HG03354 (cell line): ENCODE measurements around the gene TMEM175.

Experiments used
- ATAC-seq: cut with Tn5 transposase; IDR thresholded peaks from one replicate; pipeline ENCODE4 v1.9.1; 2021; ENCODE audit warnings: mild to moderate bottlenecking; ENCODE audit not compliant: unreplicated experiment, poor library complexity, severe bottlenecking

TMEM175 gene

DNA sequence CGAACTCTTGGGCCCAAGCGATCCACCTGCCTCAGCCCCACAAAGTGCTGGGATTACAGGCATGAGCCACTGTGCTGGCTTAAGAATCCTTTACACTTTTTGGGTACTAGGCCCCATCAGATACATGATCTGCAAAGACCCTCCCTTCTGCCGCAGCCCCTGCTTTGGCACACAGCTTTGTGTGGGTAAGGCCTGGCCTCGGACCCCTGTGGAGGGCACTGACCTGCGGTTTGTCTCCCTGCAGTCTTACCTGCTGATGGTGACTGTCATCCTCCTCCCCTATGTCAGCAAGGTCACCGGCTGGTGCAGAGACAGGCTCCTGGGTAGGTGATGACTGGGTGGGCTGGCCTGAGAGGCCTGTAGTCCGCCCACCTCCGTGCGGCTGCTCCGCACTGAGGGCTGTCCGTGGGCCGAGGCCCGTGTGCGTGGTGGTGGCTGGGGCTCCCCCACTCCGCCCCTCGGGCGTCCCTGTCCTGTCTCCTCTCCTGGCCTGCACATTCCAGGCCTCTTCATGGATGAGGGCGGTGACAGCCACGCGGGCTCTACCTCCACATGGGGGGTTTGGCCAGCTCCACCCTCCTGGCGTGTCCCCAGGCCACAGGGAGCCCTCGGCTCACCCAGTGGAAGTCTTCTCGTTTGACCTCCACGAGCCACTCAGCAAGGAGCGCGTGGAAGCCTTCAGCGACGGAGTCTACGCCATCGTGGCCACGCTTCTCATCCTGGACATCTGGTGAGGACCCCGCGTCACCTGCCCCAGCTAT, 23.1 kb downstream of the TMEM175 start:
- no peak for ATAC-seq

- no peak for ATAC-seq
Observed at GRCh38 chr4:955931-956381, 23.7 kb downstream of the TMEM175 start.

- ATAC-seq: no peak
Observed at GRCh38 chr4:956531-957230, 24.4 kb downstream of the TMEM175 start.

DNA sequence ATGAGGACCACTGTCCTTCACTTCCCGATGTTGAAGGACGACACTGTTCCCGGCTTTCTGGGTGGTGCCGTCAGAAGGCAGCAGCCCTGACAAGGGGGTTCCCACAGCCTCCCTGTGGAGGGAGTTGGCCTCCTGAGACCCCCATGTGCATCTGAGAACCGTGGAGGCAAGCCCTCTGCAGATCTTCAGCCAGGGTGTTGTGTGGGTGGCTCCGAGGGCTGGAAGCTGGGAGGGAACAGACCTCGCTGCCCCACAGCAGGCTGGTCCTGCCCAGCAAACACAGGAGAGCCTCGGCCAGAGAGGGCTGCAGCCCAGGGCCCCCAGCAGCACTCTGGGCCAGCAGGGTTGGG, 24.9 kb downstream of the TMEM175 start:
- ATAC-seq: no peak

GRCh38 chr4:957581-958313, 25.5 kb downstream of the TMEM175 start:
- no peak for ATAC-seq

DNA sequence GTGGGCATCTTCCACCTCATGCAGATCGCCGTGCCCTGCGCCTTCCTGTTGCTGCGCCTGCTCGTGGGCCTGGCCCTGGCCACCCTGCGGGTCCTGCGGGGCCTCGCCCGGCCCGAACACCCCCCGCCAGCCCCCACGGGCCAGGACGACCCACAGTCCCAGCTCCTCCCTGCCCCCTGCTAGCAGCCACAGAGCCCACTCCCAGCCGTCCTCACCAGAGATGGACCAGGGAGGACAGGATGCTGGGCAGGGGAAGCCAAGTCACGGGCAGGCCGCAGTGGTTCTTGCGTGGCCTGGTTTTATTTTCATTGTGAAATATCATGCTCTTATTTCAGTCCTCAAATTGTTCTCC, 26.0 kb downstream of the TMEM175 start:
- ATAC-seq: no peak

DNA sequence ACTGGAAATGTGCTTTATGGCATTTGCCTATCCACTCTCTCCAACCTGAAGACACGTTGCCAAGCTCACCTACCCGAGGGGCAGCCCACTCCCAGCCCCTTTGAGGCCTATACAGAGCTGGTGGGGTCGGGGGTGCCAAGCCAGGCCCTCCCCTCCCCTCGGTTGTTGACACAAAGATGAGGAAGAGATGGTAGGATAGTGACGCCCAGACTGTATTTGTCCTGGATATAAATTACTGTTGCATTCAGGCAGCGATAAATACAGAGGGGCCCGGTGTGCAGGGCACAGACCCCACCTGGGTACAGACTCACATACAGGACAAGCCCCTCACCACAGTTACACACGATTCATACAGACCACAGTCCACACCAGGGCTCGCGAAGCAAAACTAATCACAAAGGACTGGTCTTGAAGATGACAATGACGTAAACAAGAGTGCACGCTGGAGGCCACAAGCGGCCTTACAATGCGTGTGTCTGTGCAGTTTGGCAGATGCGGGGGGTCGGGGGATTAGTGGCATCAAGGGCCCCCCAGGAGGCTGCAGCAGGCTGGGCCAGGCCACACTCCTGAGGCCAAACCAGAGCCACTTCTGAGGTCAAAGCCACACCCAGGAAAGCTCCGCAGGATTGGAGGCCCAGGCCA, 26.6 kb downstream of the TMEM175 start:
- no peak for ATAC-seq

DNA sequence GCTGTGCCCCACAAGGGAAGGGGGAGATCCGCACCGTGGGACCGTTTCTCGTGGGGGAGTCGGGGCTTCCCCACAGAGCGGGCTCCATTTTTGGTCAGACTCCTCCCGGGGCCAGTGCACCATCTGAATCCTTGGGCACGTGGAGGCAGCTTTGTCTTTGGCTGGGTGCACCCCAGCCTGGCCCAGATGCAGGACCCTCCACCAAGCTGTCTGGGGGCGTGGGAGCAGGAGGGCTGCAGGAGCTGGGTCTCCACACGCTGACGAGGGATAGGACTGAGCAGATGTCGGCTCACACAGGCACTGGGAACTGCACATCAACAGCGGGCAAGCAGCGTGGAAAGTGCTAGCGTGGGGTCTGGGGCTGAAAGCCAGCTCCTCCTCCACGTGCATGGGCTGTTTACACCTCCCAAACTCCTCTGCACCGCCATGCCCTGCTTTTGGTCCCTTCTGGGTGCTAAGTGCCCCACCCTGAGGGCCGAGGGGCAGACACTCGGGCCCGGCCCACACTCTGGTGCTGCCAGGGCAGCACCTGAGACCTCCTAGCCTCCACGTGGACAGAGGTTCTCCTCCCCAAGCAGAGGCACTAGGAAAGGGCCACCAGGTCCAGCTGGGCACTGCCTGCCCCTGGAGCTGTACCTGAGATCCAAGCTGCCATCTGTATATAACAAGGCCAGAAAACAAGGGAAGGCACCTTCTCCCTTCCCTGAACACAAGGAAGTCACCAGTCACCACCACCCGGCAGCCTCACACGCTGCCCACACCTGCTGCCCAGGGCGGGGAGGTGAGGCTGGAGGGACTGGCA, 27.3 kb downstream of the TMEM175 start:
- no peak for ATAC-seq

GRCh38 chr4:960140-960635, 27.9 kb downstream of the TMEM175 start:
- no peak for ATAC-seq

DNA sequence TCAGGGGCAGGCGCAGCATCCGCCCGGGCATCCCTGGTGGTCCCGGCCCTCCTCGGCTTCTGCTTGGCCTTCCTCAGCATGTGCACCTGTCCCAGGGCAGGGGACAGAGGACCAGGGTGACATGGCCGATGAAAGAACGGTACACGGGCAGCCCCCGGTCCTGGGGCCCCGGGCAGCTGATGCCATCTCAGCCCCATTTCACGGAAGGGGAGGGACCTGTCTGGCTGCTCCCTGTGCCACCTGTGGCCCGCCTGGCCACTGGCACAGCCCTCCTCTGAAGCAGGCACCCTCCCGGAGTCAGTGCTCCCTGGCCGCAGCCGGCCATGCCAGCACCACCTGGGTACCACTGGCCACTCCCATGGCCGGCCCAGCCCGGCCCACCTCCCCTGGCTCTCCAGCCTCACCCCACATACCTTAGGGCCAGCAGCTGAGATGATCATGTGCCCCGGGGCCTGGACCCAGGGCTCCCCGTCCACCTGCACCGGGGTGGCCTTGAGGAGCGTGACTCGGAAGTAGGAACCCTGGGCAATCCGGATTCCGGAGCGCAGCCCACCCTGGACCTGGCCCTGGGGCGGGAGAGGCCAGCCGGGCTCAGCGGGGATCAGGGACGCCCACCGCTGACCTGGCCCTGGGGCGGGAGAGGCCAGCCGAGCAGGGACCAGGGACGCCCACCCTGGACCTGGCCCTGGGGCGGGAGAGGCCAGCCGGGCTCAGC, 28.5 kb downstream of the TMEM175 start:
- ATAC-seq: no peak

DNA sequence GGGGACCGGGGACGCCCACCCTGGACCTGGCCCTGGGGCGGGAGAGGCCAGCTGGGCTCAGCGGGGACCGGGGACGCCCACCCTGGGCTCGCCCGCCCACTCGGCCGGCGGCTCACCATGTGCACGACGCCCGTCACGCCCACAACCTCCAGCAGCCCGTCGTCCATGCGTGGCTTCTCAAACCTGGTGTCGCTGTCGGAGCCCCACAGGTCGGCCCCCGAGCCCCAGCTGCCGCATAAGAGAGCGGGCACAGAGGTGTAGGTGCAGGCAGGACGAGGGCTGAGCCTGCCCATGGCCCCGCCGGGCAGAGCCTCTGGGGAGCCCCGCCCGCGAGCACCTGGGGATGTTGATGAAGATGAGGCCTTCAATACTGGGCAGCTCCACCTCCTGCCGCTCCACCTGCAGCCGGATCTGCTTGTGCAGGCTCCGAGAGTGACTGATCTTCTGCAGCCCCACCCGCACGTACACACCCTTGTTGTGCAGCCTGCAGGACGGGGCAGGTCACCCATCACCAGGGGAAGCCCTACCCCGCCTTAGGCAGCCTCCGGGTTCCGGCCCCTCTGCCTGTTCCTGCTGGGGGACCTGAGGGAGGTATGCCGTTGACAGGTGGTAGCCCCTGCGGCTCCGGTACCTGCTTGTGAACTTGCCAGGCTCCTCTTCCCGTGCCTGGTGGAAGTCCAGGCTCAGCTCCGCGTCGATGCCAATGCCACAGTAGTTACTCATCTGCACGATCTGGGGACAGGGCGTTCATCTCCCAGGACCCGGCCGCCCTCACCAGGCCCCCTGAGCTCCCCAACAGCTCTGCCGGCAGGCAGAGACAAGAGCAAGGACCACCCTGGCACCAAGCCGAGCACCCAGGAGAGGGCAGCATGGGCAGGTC, 29.3 kb downstream of the TMEM175 start:
- no peak for ATAC-seq

DNA sequence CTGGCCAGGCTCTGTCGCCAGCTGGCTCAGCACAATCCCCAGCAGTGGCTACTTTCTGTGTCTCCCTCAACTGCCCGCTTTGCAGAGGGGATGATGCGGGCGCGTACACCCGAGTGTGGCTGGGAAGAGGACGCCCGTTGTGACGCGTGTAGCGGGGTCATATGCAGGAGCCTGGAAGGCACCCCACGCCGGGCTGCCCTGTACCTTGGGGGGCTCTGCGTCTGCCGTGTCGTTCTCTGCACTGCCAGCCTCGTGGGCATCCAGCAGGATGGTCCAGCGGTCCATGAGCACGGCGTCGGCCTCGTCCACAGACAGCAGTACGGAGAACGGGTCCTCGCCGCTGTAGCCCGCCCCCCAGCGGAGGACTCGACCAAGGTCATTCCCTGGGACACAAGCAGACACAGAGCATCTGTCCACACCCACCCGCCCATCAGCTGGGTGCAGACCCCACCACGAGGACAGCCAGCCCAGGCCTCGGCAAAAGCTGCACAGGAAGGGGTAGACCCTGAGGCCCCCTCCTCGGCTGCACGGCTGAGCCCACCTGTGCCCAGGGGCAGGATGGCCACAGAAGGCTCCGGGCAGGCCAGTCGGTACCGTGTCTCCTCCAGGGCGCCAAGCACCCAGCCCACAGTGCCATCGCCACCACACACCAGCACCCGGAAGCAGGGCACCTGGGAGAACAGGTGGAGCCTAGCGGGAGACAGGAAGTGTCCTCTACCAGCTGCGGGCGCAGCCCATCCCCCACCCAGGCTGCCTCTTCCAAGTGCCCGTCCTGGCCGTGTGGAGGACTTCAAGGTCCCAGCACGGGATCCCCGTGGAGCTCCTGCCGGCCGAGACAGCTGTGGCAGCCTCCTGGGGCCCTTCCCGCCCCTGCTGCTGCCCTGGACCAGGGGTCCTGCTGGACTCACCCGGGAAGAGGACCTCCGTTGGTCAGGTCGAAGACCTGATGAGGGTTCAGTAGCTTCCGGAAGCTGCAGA, 30.3 kb downstream of the TMEM175 start:
- ATAC-seq: no peak

GRCh38 chr4:963276-964225, 31.3 kb downstream of the TMEM175 start:
- no peak for ATAC-seq

GRCh38 chr4:964346-965025, 32.2 kb downstream of the TMEM175 start:
- ATAC-seq: no peak

DNA sequence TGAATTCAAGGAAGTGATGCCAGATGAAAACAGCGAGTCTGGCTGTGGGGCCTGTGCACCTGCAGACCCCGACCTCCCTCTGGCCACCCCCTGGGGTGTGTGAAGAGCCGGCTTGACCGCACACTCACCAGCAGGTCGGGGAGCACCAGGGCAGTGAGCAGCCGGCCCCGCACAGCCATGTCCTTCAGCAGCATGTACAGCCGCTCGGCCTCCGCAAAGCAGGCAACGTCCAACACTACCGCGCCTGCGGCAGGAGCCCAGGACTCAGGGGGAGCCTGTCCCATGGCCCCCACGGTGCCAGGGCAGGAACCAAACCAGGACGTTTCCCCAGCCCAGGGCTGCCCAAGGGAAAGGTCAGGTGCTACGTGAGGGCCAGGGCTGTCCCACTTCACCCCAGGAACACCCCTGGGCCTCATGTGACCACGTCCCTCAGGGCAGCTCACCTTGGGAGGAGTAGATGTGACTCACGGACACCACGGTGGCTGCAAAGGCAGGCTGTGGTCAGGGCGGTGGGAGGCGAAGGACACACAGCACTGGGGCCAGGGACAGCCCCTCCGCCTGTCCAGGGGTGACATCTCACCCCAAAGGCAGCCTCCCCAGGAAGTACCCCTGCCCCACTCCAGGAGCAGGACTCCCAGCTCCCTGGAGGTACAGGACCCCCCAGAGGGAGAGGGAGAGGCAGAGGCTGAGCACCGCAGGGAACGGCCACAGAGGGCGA, 32.9 kb downstream of the TMEM175 start:
- no peak for ATAC-seq
